22Rv1 (cell line): ENCODE results near the gene CRAT.

Experiments used
- ZFX ChIP-seq: fragments of 450-650 bp; IDR thresholded peaks from 2 replicates; pipeline ENCODE4 v1.6.1; 2017; ENCODE audit warnings: antibody characterized with exemption, borderline replicate concordance
- TF ChIP-seq, protein P1 (sequence below): fragments of 450-650 bp; IDR thresholded peaks from 2 replicates; pipeline ENCODE4 v1.5.1; 2017; ENCODE audit warnings: mild to moderate bottlenecking

DNA sequence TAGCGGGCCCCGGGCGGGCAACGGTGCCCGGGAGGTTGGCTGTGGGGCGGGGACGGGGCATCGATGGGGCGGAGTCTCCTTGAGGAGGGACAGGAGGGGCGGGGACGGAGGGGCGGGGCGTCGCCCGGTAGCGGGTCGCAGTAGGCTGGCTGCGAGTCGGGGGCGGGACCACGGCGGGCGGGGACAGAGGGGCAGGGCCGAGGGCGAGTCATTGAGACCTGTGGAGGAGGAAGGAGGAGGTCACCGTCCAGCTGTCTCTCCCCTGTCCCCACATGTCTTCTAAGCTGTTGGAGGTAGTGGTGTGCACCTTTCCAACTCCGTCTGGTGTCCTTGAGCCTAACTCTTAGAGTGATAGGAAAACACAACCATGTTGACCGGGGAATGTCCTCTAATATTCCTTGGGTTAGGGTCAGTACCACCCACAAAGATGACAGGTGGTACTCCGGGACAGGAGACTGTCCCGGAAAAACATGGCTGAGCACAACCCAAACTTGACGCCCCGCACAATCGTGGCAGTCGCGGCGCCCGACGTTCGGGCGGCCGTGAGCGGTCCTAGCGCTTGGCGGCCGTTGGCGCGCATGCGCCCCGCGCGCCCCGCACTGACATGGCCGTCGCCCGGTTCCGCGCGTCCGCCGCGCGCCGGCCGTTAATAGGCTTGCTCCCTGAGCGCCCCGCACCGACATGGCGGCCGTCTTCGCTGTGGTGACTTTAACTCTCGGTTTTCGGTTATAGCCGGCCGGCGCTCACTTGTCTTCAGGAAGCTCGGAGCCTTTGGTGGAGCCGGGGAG, at the start of gene CRAT, which contains the start of gene PTPA:
- TF ChIP-seq, protein P1, sequence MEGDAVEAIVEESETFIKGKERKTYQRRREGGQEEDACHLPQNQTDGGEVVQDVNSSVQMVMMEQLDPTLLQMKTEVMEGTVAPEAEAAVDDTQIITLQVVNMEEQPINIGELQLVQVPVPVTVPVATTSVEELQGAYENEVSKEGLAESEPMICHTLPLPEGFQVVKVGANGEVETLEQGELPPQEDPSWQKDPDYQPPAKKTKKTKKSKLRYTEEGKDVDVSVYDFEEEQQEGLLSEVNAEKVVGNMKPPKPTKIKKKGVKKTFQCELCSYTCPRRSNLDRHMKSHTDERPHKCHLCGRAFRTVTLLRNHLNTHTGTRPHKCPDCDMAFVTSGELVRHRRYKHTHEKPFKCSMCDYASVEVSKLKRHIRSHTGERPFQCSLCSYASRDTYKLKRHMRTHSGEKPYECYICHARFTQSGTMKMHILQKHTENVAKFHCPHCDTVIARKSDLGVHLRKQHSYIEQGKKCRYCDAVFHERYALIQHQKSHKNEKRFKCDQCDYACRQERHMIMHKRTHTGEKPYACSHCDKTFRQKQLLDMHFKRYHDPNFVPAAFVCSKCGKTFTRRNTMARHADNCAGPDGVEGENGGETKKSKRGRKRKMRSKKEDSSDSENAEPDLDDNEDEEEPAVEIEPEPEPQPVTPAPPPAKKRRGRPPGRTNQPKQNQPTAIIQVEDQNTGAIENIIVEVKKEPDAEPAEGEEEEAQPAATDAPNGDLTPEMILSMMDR = no peak
- TF ChIP-seq ZFX = no peak
